Head of caudate nucleus (tissue), 42 donors: Measurements from ENCODE around the gene ROCK2.
A peak's percentile ranks its signal among the peaks of the same experiment; 100 is the strongest.

Experiments used
- DNase-seq, 42 donors: peaks; one replicate each; pipeline versions ENCODE4 v3.0.0 to v3.0.0-alpha.2; 2020 to 2021; ENCODE audit warnings: mixed read lengths in 7 of 42
- intact Hi-C: fragments of 100-400 bp; cut with DNase I; formaldehyde crosslinking; loops from one replicate; pipeline ENCODE4 v1.15.0; 2022

Gene ROCK2

GRCh38 chr2:11215407-11215806 lies 129.0 kb downstream of the ROCK2 start:
- intact Hi-C loops, result no loop called here
- no peak for DNase-seq

DNA sequence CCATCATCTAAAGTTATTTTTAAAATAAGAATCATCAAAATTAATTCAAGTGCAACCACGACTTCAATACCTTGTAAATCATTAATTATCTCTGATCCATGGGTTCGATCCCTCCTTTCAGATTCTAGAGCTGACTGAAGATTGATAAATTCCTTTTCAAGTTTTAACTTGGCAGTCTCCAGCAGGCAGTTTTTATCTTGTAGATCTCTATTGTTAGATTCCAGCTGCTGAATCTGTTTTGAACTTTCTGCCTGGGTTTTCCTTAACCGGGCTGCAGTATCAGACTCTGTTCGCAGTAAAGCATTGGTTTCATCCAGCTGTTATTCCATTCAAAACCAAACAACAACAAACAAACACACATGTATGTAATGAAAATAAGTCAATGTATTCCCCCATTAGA lies 129.7 kb downstream of the ROCK2 start:
- intact Hi-C loops, result no loop called here
- no peak for DNase-seq

DNA sequence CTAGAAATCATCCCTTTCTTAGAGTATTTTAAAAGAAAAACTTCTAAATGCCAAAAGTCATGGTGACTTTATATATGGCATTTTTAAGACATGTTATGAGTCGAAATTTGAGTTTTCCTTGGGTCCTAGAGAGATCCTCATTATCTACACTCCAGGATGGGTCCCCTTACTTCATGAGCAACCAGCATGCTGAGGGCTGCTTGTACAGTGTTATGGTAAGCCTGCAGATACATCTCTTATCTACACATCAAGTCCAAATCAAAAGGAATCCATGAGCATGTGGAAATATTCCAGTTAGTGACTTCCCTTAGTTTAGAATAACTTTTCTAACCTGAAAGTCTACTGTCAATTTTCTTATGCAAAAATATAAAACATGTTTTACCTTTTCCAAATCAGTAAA lies 130.5 kb downstream of the ROCK2 start:
- intact Hi-C loops, result no loop called here
- DNase-seq, result no peak

GRCh38 chr2:11213090-11213638 lies 131.3 kb downstream of the ROCK2 start:
- DNase-seq, result no peak
- intact Hi-C loops, result no loop called here

DNA sequence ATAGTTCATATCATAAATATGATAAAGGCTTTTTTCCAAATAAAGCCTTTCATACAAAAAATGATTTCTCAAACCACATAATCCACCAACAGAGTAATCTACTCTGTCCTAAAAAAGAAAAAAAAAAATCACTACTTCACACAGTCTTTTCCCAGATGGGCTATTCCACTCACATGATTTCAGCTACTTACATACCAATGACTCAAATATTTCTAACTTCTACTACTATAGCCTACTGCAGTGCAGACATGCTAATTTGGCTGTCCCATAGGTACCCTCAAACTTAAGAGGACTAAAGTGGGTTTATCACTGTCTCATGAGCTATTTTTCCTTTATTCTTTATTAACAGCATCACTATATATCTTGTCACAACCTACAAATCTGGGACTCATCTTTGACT lies 131.8 kb downstream of the ROCK2 start:
- DNase-seq, result no peak
- intact Hi-C loops, result no loop called here

GRCh38 chr2:11208083-11208482 lies 136.4 kb downstream of the ROCK2 start:
- DNase-seq, result no peak
- intact Hi-C loops, result no loop called here

GRCh38 chr2:11203480-11203879 lies 141.0 kb downstream of the ROCK2 start:
- intact Hi-C loops, result no loop called here
- DNase-seq, result no peak

DNA sequence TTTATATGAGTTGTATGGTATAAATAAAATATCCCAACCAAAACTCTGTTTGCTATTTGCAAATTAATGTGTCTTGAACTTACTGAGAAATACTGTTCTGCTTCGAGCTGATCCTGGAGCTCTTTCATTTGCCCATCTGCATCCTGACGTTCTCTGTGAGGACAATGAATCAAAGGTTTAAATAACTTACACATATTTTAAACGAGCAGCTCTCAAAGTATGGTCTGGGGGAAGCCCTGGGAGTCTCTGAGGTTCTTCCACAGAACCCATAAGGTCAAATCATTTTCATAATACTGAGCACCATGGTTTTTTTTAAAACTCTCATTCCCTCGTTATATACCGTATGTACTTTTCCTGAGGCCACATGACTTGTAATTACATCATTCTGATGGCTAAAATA lies 142.5 kb downstream of the ROCK2 start:
- intact Hi-C loops, result no loop called here
- no peak for DNase-seq

DNA sequence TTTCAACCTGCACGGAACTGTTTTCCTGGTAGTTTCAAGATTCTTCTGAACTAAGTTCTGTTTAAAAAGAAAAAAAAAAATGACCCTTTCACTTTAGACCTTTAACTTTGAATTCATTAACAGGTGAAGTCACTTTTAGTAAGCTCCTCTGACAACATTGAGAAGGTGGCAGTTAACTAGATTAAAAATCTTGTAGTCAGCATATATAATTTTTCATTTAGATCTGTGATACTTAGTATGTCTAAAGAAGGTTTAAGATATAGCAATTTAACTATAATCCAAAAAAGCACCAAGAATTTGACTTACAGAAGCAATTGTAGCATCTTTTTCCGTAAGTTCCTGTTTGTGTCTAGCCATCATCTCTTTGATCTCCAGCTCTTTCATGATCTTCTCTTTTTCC lies 143.8 kb downstream of the ROCK2 start:
- intact Hi-C loops, result no loop called here
- DNase-seq, result no peak

DNA sequence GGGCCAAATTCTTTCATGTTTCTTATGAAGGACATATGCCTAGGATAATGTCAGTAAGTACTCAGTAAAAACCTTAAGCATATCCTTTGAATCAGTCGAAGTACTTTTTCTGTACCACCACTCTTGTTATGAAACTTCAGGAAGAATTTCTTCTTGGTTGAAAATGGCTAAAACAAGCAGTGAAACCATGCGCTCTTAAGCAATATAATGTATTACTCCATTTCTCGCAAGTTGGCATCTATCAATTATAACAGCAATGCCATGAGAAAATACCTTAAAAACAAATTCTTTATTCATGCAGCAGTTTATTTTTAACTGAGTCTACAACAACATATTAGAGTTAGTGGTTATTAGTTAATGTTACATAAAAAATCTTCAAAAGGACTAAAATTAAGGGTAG lies 148.2 kb downstream of the ROCK2 start:
- intact Hi-C loops, result no loop called here
- no peak for DNase-seq

- intact Hi-C loops, result no loop called here
These were observed 156.7 kb downstream of the ROCK2 start for GRCh38 chr2:11187731-11188130.

DNA sequence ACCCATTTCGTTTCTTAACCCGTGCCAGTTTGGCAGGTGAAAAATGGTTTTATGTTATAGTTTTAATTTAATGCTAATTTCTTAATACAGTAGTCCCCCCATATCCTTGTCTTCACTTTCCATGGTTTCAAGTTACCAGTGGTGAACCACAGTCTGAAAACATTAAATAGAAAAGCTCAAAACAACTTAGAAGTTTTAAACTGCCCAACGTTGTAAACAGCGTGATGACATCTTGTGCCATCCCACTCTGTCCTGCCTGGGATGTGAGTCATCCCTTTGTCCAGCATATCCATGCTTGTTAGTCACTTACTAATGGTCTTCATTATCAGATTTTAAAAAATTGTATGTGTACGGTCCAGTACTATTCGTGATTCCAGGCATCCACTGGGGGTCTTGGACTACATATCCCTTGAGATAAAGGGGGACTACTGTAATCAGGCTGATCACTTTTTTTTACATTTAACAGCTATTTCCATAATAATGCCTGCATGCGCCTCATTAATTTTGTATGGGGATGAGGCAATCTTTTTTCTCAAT lies 157.3 kb downstream of the ROCK2 start:
- no peak for DNase-seq
- intact Hi-C loops, result no loop called here

More at GRCh38 chr2:11187731-11188130, 156.7 kb downstream of the ROCK2 start:
- DNase-seq, result no peak

DNA sequence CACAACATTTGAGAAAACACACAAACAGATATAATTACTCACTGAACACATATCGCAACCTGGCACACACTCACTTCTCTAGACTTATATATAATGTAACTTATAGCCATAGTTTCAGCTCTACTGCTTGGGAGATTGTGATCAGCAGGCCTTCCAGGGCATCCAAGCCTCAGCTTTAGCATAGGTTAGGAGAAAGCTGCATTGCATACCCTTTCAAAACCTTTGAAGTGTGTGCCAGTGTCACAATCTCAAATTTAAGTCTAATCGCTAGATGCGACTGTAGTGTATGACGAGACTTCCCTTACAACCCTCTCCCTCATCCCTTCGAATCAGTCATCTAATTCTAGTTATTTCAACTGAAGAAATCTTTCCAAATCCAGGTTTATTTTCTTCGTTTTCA lies 158.3 kb downstream of the ROCK2 start:
- DNase-seq, result no peak
- intact Hi-C loops, result no loop called here

- intact Hi-C loops, result no loop called here
- no peak for DNase-seq
These were observed 161.5 kb downstream of the ROCK2 start for GRCh38 chr2:11182951-11183350.

- no peak for DNase-seq
- intact Hi-C loops, result no loop called here
These were observed 163.8 kb downstream of the ROCK2 start for GRCh38 chr2:11180653-11181052.

DNA sequence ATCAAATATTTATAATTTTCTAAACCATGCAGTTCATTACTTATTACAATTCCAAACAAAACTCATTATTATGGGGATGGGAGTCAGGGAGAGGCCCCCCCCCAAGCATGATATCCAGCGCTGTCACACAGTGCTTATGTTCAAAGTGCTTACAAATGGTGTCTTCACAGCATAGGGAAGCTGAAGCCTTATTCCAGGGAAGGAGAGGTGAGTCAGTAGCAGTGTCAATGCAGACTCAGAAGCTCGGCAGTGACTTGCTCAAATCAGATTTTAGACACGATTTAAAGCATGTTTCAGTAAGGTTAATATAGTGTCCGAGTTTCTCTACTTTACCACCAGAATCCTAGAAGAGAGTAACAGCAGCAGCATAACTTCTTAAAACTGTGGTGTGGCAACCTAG lies 164.5 kb downstream of the ROCK2 start:
- DNase-seq, result no peak
- intact Hi-C loops, result no loop called here

GRCh38 chr2:11179196-11179595 lies 165.2 kb downstream of the ROCK2 start:
- intact Hi-C loops, result no loop called here
- no peak for DNase-seq

GRCh38 chr2:11177871-11178690 lies 166.4 kb downstream of the ROCK2 start:
- intact Hi-C loops, result no loop called here

DNA sequence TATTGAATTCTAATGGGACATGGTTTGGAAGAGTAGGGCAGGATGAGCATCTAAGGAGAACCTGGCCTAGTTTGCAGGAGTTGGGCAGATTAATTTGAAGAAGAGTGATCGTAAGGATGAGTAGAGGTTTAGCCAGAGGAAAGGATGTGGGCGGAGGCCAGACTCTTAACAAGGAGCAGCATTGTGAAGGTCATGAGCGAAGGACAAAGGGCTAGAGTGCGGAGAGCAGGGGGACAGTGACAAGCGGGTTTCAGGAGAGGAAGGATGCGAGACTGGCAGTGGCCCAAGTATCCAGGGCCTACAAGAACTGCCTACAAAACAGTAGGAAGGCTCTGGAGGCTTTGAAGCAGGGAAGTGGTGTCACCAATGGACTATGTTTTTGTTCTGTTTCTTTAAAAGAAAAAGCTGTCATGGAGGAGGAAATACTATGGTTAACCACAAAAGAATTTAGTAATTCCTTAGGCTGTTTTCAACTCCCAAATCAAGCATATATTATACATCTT lies 169.1 kb downstream of the ROCK2 start:
- peak in 13 of 42 donors; percentile 13 to 61 (median 31) for DNase-seq
- intact Hi-C loops, result no loop called here

More at GRCh38 chr2:11177871-11178690, 166.4 kb downstream of the ROCK2 start:
- no peak for DNase-seq

DNA sequence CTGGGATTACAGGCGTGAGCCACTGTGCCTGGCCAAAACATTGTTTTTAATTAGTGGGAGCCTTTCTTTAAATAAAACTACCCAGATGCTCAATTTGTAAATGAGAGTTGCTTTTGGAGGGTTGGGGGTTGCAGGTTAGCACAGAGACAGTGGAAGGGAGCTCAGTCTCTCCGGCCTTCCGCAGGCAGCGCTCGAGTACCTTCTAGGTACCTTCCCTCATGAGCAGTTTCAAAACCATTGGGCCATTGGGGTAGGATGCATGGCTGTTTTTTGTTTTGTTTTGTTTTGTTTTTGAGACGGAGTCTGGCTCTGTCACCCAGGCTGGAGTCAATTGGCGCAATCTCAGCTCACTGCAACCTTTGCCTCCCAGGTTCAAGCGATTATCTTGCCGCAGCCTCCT lies 170.2 kb downstream of the ROCK2 start:
- intact Hi-C loops, result no loop called here

GRCh38 chr2:11169333-11169732 lies 175.1 kb downstream of the ROCK2 start:
- DNase-seq, result peak in 1 of 42 donors; percentile 31
- intact Hi-C loops, result no loop called here

More for the DNA sequence above, 170.2 kb downstream of the ROCK2 start:
- DNase-seq, result peak in 1 of 42 donors; percentile 30
